ENCODE data around the gene EME2. TPM values are rescaled to one million over a fixed set of nuclear protein-coding genes. Genes with fewer than 3 reads are reported as not detected.
A peak's percentile ranks its signal among the peaks of the same experiment; 100 is the strongest.
"Not testable (repeated sequence)": the region's sequence is repeated elsewhere in the genome, so short reads cannot be mapped to it uniquely, and the experiment has no call there.

EME2 gene
- polyA plus RNA-seq, 4 donors = 6.7 to 10.7 (median 8.6) TPM

DNA sequence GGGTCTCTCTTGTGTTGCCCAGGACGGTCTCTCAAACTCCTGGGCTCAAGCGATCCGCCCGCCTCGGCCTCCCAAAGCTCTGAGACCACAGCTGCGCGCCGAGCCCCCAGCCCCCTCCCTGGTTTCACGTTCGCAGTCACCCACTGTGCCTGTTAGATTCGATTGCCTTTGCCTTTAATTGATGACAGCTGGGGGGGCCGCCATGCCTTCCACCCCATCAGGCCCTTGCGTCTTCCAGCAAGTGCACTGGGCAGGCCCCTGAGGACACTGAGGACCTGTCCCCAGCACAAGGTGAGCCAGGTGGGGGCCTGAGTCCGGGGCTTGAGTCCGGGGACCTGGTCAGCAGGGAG lies 17.6 kb downstream of the EME2 start:
- DNase-seq (ENCODE audit: low read depth in 4 of 4, low spot score in 3 of 4) = no peak

DNA sequence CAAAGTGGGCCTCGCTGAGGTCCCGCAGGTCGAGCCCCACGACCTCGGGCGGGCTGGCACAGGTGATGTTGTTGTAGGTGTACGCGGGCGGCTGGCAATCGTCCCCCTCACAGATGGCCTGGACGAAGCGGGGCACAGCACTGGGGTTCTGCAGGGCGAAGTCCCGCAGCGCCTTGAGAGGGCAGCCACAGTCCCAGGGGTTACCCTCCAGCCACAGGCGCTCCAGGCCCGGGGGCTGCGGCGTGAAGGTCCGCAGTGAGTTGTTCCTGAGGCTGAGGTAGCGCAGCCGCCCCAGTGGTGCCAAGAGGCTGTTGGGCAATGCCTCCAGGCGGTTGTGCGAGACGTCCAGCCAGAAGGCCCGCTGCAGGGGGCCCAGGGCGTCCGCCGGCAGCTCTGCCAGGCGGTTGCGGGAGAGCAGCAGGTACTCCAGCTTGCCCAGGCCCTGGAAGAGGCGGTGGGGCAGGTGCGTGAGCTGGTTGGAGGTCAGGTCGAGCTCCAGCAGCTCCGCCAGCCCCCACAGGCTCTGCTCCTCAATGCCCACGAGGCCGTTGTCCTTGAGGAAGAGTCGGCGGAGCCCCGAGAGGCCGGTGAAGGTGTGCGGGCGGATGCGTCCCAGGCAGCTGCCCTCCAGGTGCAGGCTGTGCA lies 18.1 kb downstream of the EME2 start:
- no peak for DNase-seq (ENCODE audit: low read depth in 4 of 4, low spot score in 3 of 4)

DNA sequence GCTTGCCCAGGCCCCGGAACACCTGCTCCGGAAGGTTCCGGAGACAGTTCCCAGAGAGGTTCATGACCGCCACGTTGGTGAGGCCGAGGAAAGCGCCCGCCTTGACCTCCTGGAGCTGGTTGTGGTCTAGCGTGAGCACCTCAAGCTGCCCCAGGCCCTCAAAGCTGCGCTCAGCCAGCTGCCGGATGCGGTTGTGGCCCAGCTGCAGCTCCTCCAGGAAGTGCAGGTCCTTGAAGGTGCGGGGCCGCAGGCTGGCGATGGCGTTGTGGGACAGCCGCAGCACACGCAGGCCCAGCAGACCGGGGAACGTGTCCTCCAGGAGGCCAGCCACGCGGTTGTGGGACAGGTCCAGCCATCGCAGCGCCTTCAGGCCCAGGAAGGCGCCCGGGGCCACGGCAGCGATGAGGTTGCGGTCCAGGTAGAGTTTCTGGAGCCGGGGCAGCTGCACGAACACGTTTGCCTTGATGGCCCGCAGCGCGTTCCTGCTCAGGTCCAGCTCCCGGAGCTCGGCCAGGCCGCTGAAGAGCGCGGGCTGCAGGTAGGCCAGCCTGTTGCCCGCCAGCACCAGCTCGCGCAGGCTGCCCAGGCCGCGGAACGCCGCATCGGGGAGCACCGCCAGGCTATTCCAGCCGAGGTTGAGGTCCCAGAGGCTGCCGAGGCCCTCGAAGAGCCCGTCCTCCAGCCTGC lies 18.8 kb downstream of the EME2 start:
- DNase-seq (ENCODE audit: low read depth in 4 of 4, low spot score in 3 of 4) = no peak

DNA sequence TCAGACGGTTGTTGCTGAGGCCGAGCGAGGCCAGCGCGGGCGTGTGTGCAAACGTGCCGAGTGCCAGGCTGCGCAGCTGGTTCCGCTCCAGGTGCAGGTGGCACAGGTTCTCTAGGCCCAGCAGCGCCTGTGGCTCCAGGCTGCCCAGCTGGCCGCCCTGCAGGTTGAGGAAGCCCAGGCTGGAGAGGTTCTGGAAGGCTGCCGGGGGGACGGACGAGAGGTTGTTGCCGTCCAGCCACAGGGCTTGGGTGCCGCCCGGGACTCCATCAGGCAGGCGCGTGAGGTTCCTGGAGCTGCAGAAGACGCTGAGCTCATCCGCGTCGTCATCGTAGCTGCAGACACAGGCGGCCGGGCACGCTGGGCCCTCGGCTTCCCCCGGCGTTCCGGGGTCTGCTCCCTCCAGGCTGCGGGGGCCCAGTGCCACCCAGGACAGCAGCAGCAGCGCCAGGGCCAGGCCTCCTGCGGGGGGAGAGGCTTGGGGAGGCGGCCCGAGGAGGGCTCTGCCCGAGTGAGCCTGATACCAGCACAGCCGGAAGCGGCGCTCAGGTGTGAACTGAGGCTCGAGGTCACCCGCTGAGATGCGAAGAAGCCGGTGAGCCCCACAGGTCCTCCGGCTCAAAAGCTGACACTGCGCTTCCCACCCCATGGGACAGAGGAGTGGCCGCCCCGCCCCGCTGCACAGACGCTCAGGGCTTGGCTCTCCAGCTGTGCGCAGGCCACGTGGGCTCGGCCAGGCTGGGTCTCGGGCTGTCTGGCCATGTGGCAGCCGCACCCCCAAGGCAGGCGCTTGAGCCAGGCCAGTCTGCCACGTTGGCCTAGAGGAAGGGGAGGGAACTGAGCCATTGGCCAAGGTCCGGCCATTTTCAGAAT lies 19.6 kb downstream of the EME2 start:
- no peak for DNase-seq (ENCODE audit: low read depth in 4 of 4, low spot score in 3 of 4)

DNA sequence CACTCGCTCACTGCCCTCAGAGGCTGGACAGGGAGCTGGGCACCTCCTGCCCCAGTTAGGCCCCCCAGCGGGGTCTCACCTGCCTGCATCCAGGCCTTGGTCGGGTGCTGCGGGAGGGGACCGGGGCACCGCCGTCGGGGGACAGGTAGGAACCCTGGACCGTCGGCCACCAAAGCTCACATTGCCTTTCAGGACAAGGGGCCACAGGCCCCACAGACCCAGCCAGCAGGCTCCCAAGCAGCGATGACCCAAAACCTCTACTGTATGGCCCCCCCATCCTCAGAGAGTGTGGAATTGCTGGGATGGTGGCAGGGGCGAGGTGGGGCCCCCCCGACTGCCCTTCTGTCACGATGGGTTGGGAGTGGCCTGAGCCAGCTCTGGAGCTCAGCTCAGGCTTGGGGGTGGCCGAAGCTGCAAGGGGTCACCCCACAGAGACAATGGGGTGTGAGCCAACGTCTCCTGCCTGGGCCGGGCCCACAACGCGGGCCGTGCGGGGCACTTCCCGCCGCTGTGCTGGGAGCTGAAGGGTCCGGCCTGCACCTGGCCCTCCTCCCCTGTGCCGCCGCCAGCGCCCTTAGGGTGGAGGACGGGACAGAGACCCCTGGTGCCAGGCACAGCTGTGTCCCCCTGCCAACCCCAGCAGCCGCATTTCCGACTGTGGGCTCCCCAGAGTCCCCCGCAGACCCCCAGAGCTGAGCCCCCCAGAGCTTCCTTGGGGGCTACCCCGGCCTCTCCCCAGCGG lies 20.4 kb downstream of the EME2 start:
- DNase-seq (ENCODE audit: low read depth in 4 of 4, low spot score in 3 of 4) = no peak

DNA sequence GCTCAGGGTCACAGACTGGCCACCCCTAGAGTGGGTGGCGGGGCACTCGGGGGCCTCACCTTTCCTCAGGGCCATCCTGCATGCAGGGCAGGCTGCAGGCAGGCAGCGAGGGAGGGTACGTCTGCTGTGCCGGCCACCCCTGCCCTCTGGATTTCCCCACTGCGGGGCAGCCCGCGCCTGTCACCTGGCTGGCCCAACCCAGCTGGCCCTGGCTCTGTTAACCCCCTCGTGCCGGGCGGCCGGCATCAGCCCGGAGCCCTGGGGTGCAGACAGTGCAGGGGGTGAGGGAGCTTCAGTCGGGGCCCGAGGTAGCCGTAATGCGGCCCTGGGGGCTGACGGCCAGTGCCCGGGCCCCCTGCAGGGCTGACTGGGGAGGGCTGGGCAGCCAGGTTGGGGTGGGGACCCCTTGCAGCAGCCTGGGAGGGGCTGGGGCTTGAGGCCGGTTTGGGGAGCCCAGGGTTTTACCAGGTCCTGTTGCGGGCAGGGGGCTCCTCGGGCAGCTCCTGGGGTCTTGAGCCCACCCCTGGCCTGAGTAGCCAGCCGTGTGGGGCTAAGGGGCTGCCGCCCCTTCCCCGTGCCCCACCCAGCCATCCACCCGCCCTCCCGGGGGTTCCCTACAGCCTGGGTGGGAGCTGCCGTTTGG lies 21.1 kb downstream of the EME2 start, which contains the start of gene IGFALS:
Gene IGFALS (minus strand): TSS at position 128 of the 643 bp plus-strand sequence. CDS start 53 bp downstream, at position 75.
- DNase-seq (ENCODE audit: low read depth in 4 of 4, low spot score in 3 of 4) = no peak

DNA sequence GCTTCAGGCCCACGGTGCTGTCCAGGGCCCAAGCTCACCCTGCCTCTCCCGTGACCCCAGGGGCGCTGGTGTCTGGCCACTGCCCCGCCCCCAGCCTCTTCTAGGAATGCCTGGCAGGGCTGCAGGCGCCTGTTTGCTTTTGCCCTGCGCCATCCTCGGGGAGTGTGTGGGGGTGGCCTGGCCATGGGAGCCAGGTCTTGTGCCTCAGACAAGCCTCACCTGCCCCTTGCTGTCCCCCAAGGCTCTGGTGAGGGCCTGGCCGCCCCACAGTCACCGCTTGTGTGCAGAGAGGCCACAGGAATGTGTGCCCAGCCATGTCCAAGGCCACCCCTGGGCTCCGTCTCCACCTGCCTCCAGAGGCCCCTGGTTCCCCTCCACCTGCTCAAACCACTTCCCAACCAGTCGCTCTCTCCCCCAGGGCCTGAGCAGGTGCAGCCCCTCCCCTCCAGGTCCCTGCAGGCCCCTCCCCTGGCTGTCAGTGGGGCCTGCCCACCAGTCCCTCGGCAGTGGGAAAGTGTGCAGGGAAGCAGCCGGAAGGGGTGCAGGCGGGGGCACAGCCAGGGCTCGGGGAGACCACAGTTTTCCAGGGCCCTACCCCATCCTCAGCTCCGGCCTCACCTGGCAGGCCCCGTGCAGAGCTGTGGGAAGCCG lies 21.7 kb downstream of the EME2 start:
- DNase-seq (ENCODE audit: low read depth in 4 of 4, low spot score in 3 of 4) = no peak

DNA sequence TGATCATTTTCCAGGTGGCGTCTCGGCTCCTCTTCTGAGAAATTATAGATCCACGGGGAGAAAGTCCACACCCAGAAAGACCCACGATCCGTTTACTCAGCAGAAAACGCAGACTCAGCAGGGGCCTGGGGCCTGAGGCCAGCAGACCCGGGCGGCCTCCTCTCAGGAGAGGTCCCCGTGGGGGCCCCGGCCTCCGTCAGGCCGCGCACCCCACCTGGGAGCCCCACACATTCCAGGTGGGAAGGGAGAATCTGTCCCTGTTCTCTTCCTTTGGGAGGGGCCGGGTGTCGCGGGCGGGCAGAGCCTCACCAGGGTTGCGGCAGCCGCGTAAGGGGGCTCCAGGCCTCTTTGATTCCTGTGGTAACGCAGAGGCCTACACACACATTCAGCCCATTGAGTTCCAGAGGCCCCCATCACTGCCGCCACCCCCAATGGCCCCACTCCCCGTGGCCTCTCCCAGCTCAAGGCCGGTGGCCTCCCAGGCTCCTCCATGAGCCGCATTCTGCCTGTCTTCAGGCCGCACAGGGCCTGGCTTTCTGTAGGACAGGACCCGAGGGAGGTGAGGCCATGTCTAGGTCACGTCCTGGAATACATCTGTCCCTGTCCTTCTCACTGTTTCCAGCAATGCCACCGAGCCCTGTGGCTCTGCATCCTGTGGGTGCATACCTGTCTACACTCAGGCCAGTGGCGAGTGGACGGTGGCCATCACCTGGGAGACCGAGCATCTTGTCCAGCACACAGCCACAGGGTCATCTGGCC lies 22.5 kb downstream of the EME2 start:
- no peak for DNase-seq (ENCODE audit: low read depth in 4 of 4, low spot score in 3 of 4)

DNA sequence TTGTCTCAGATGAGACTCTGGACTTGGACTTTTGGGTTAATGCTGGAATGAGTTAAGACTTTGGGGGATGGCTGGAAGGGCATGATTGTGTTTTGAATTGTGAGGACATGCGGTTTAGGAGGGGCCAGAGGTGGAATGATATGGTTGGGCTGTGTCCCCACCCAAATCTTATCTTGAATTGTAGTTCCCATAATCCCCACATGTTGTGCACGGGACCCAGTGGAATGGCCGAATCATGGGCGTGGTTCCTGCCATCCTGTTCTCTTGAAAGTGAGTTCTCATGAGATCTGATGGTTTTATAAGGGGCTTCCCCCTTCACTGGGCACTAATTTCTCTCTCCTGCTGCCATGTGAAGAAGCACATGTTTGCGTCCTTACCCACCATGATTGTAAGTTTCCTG lies 26.7 kb downstream of the EME2 start:
- not testable (repeated sequence) for DNase-seq (ENCODE audit: low read depth in 4 of 4, low spot score in 3 of 4)

DNA sequence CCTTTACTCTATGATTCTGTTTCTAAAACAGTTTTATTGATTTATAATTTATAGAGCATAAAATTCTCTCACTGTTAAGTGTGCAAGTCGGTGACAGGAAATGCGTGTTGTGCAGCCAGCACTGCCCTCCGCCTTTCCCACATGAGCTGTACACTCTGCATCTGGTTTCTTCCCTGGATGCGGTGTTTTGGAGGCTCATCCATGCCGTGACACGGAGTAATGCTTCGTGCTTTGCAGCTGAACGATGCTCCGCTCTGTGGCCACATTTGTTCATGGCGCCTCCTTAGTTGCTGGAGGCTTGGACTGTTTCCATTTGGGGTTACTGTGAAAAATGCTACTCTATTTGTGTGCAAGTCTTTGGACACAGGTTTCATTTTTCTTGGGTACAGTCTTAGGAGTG lies 28.1 kb downstream of the EME2 start:
- no peak for DNase-seq (ENCODE audit: low read depth in 4 of 4, low spot score in 3 of 4)

DNA sequence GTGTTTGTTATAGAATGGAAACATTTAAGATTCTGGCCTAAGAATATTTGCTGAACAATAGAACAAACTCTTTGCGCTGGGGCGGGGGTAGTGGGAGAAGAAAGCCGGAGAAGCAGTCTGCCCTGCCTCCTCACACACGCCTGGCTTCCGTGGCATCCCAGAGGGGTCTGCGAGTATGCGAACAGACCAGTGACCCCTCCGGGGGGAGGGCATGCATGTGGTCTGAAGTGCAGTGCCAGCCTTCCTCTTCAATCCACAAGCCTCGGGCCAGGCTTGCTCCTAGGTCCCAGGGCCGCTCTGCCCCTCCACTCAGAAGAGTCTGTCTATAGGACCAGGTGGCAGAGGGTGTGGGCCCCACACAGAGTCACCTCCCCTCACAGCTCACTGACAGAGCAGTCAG lies 35.0 kb downstream of the EME2 start:
- no peak for DNase-seq (ENCODE audit: low read depth in 4 of 4, low spot score in 3 of 4)

DNA sequence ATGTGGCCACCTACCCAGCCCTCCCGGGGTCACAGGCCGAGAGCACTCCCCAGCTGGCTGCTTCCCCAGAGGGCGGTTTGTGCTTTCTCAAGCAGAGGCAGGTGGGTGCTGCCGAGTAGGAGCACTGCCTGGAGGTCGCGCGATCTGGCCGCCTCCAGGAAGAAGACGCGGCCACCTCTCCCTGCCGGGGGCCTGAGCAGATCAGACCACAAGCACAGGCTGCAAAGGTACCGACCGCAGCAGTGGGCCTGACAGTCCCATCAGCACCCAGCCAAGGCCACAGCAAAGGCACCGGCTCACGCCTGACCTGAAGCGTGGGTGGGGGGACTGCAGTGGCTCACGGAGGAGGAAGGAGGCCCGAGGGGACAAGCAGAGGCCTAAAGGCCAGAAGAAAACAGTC lies 36.1 kb downstream of the EME2 start:
- DNase-seq (ENCODE audit: low read depth in 4 of 4, low spot score in 3 of 4) = no peak

DNA sequence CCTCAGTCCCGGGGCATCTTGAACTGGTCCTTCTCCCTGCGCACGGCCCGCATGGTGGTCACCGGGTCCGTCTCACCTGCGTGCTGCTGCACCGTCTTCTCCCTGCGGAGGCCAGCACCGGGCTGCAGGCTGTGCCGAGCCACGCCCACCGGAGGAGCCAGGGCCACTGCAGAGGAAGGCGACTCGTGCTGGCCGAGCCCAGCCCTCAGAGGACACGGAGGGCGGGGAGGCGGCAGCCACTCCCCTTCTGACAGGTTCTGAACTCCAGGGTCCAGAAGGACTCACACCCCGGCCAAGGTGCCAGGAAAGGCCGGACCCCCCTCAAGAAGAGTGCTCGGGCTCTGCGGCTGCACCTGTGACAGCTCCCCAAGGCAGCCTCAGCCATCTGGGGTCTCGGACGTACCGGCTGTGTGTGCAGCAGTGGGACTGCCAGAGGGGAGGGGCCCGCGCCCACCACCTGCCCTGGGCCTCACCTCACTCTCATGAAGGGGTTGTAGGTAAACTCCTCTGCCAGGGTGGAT lies 36.7 kb downstream of the EME2 start:
- no peak for DNase-seq (ENCODE audit: low read depth in 4 of 4, low spot score in 3 of 4)

DNA sequence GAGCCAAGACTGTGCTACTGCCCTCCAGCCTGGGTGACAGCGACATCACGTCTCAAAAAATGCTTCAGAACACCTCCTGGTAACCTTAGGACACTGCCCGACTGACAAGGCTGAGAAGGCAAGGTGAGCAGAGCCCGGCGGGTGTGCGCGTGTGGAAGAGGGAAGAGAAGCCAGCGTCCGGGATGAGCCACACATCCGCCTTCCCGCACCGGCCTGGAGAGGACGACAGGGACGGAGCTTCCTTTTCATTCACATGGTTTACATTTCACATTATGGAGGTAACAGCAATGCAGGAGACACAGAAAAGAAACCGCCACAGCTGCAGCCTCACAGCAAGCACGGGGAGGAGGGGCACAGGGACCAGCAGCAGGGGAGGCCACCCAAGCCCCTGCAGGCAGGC lies 37.5 kb downstream of the EME2 start:
- DNase-seq (ENCODE audit: low read depth in 4 of 4, low spot score in 3 of 4) = no peak

DNA sequence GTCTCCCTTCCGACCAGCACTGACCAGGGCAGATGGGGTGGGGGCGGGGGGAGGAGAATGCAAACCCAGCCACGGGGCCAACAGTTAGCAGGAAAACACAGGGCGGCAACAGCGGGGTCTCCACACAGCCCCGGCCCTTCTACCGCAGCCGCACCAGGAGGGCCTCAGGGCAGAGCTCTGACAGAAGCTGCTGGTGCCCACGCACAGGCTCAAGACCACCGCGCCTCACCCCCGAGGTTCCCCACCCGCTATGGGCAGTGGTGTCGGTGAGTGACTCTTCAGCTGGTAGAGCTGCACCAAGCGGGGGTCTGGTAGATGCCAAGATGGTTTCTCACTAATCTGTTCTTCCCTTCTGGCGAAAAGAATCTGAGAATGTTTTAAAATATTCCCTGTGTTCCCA lies 37.9 kb downstream of the EME2 start:
- no peak for DNase-seq (ENCODE audit: low read depth in 4 of 4, low spot score in 3 of 4)

DNA sequence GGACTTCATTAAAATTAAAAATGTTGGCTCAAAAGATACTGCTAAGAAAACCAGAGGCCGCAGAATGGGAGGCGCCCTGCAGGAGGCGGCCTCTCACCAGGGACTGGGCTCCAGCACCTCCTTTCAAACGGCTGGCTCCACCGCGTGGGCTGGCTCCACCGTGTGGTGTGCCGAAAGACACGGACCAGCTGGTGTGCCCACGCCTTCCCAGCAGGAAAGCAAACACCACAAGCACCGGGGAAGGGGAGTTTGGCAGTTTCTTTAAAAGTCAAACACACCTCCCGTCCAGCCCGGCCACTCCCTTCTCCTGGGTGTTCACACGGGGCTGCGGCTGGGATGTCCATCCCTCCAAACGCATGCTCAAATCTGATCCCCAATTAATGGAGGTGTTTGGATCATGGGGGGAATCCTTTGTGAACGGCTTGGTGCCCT lies 40.1 kb downstream of the EME2 start:
- DNase-seq (ENCODE audit: low read depth in 4 of 4, low spot score in 3 of 4) = peak in 2 of 4 donors; percentile 35 to 46

DNA sequence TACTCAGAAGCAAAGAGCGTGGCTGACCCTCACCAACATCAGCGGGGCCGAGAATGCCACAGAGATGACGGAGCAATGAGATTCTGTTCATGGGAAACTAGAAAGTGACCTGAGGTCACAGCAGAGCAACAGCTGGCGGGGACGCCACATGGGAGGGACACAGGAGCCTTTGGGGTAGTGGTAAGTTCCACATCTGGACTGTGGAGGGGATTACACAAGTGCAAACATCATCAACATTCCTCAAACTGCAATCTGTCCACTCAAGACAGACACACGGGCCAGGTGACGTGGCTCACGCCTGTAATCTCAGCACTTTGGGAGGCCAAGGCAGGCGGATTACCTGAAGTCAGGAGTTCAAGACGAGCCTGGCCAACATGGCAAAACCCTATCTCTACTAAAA lies 42.9 kb downstream of the EME2 start:
- DNase-seq (ENCODE audit: low read depth in 4 of 4, low spot score in 3 of 4) = no peak

DNA sequence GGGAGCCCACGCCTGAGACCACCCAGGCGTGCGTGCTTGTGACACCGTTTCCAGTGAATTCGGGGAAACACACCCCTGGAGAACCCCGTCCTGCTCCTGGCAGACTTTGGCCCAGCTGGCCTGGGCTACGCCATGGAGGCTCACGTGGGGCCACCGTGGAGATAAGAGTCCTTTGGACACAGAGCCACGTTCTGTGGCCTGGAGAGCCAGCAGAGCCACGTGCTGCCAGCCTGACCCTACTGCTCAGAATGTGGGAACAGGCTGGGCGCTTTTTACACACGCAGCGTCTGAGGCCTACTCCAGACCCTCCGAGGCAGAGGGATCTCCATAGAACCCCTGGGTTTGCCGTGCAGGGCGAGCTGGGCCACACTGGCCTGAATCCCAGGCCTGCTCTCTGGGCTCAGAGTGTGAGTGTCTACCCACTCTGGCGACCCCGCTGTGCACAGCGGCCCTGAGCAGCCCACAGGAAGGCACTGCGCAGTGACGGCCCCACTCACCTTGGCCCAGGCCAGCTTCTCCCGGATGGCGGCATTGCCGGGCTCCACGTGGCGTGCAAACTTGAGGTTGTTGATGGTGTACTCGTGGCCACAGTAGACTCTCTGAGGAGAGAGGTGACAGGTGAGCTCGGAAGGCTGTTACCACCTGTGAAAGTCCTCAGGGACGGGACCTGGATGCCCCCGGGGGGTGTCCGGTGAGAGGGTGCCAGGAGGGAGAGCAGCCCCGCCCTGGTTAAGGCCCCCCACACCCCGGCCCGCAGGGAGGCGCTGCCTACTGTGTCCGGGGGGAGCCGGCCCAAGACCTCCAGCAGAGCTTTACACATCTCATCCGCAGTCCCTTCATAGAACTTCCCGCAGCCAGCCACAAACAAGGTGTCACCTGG lies 44.0 kb downstream of the EME2 start:
- DNase-seq (ENCODE audit: low read depth in 4 of 4, low spot score in 3 of 4) = no peak
